SK-N-SH (cell line): Measurements from ENCODE around the gene TPSB2. TPM values are rescaled to one million over a fixed set of nuclear protein-coding genes. Genes with fewer than 3 reads are reported as not detected.

ENCODE experiments used
- CTCF ChIA-PET: fragments of 300-600, 350-600 bp; formaldehyde crosslinking; extraction: SDS; loops from one replicate; lab custom pipeline; 2021; lab: Yijun Ruan, JAX
- POLR2A ChIA-PET: fragments of 350-600 bp; sonication (Branson Sonifier 250); formaldehyde crosslinking; extraction: SDS; loops from one replicate; lab custom pipeline; 2020; ENCODE audit warnings: antibody characterized with exemption, inconsistent platforms; lab: Yijun Ruan, JAX
- DNase-seq: peaks from one replicate; pipeline ENCODE4 v3.0.0; 2012
- H2AFZ ChIP-seq: fragments of 200-600 bp; sonication (generic); 2 replicates; pipeline ENCODE4 v1.8.1; 2016; ENCODE audit warnings: antibody characterized with exemption, mild to moderate bottlenecking, low read depth
- H3F3A ChIP-seq: fragments of 200-600 bp; sonication (generic); replicated peaks from 2 replicates; pipeline ENCODE3; 2016; ENCODE audit warnings: antibody characterized with exemption, mild to moderate bottlenecking; ENCODE audit not compliant: insufficient read depth
- H3K27ac ChIP-seq, 2 experiments: fragments of 200-500 bp in 1 of 2; fragments of 200-600 bp in 1 of 2; sonication (Bioruptor generic) in 1 of 2; sonication (generic), shearing (Covaris generic) in 1 of 2; 2 replicates each; pipeline versions ENCODE4 v1.5.1 to v1.6.1; 2014 to 2016; ENCODE audit warnings: low read depth in 2 of 2, inconsistent platforms in 1 of 2, low read length in 1 of 2, mild to moderate bottlenecking in 1 of 2, mixed read lengths in 1 of 2
- H3K27me3 ChIP-seq: fragments of 200-600 bp; sonication (generic), shearing (Covaris generic); 2 replicates; pipeline ENCODE4 v1.6.1; 2016; ENCODE audit warnings: mixed run types; ENCODE audit not compliant: insufficient read depth
- H3K36me3 ChIP-seq, 2 experiments: fragments of 200-500 bp in 1 of 2; fragments of 200-600 bp in 1 of 2; sonication (Bioruptor generic) in 1 of 2; sonication (generic) in 1 of 2; replicated peaks in 1 of 2; 2 replicates each; pipeline versions ENCODE3 to v1.5.1; 2014 to 2016; ENCODE audit warnings: low read length in 1 of 2, mild to moderate bottlenecking in 1 of 2; ENCODE audit not compliant: insufficient read depth in 2 of 2, control insufficient read depth in 1 of 2
- H3K4me1 ChIP-seq, 2 experiments: fragments of 200-500 bp in 1 of 2; fragments of 200-600 bp in 1 of 2; sonication (Bioruptor generic) in 1 of 2; sonication (generic), shearing (Covaris generic) in 1 of 2; 2 replicates each; pipeline versions ENCODE4 v1.5.1 to v1.6.1; 2014 to 2016; ENCODE audit warnings: low read depth in 1 of 2, low read length in 1 of 2, mixed run types in 1 of 2; ENCODE audit not compliant: insufficient read depth in 2 of 2, control insufficient read depth in 1 of 2
- H3K4me2 ChIP-seq: fragments of 200-600 bp; sonication (generic), shearing (Covaris generic); 2 replicates; pipeline ENCODE4 v1.6.1; 2017; ENCODE audit warnings: mixed run types
- H3K4me3 ChIP-seq, 2 experiments: fragments of 200-500 bp in 1 of 2; fragments of 200-600 bp in 1 of 2; sonication (Bioruptor generic) in 1 of 2; sonication (generic), shearing (Covaris generic) in 1 of 2; 2 replicates each; pipeline versions ENCODE4 v1.5.1 to v1.8.1; 2014 to 2016; ENCODE audit warnings: low read depth in 2 of 2, inconsistent platforms in 1 of 2, low read length in 1 of 2, mild to moderate bottlenecking in 1 of 2, mixed read lengths in 1 of 2, moderate library complexity in 1 of 2
- H3K79me2 ChIP-seq: fragments of 200-600 bp; sonication (generic); 2 replicates; pipeline ENCODE4 v1.8.1; 2017; ENCODE audit warnings: mild to moderate bottlenecking; ENCODE audit not compliant: insufficient read depth
- H3K9ac ChIP-seq: fragments of 200-600 bp; sonication (generic); 2 replicates; pipeline ENCODE4 v1.6.1; 2017; ENCODE audit warnings: mixed run types
- H3K9me2 ChIP-seq: fragments of 200-600 bp; sonication (generic); 2 replicates; pipeline ENCODE4 v1.6.1; 2017; ENCODE audit warnings: mixed run types
- H3K9me3 ChIP-seq: fragments of 200-600 bp; sonication (generic); 2 replicates; pipeline ENCODE4 v1.6.1; 2017; ENCODE audit warnings: mixed run types, mild to moderate bottlenecking, moderate library complexity
- H4K20me1 ChIP-seq: fragments of 200-600 bp; sonication (generic); 2 replicates; pipeline ENCODE4 v1.6.1; 2017; ENCODE audit warnings: mild to moderate bottlenecking, mixed run types; ENCODE audit not compliant: insufficient read depth
- CHD2 ChIP-seq: fragments of 150-350 bp; IDR thresholded peaks from 2 replicates; pipeline ENCODE4 v1.6.1; 2018; ENCODE audit warnings: low read length; ENCODE audit not compliant: partially characterized antibody
- ELF1 ChIP-seq: IDR thresholded peaks from 2 replicates; pipeline ENCODE4 v1.4.0; 2012
- FOSL2 ChIP-seq: IDR thresholded peaks from 2 replicates; pipeline ENCODE4 v1.4.0; 2012; ENCODE audit warnings: low read depth, mild to moderate bottlenecking, moderate library complexity, borderline replicate concordance
- FOXJ3 ChIP-seq: sonication (generic); formaldehyde crosslinking; IDR thresholded peaks from 2 replicates; pipeline ENCODE4 v1.5.1; 2020; ENCODE audit warnings: mild to moderate bottlenecking, missing genetic modification reagents
- FOXM1 ChIP-seq: IDR thresholded peaks from 2 replicates; pipeline ENCODE4 v1.4.0; 2012; ENCODE audit warnings: low read depth, mild to moderate bottlenecking
- GABPA ChIP-seq: IDR thresholded peaks from 2 replicates; pipeline ENCODE4 v1.4.0; 2012; ENCODE audit warnings: low read depth, mild to moderate bottlenecking
- NFIC ChIP-seq: IDR thresholded peaks from 2 replicates; pipeline ENCODE4 v1.4.0; 2012; ENCODE audit warnings: borderline replicate concordance
- RAD21 ChIP-seq: IDR thresholded peaks from 2 replicates; pipeline ENCODE4 v1.6.1; 2012; ENCODE audit warnings: mild to moderate bottlenecking, low read length
- RCOR1 ChIP-seq: fragments of 150-350 bp; IDR thresholded peaks from 2 replicates; pipeline ENCODE4 v1.6.1; 2017; ENCODE audit warnings: antibody characterized with exemption, low read length
- RFX5 ChIP-seq: IDR thresholded peaks from 2 replicates; pipeline ENCODE4 v1.6.1; 2012; ENCODE audit warnings: mild to moderate bottlenecking, improper control_type of control experiment, low read length
- RXRA ChIP-seq: IDR thresholded peaks from 2 replicates; pipeline ENCODE4 v1.4.0; 2012; ENCODE audit warnings: low read depth, mild to moderate bottlenecking, borderline replicate concordance
- TAF1 ChIP-seq: IDR thresholded peaks from 2 replicates; pipeline ENCODE4 v1.6.1; 2012; ENCODE audit warnings: low read depth, mild to moderate bottlenecking, low read length, moderate library complexity, borderline replicate concordance
- TCF12 ChIP-seq: IDR thresholded peaks from 2 replicates; pipeline ENCODE4 v1.4.0; 2012
- USF1 ChIP-seq: IDR thresholded peaks from 2 replicates; pipeline ENCODE4 v1.4.0; 2012; ENCODE audit warnings: low read depth, borderline replicate concordance
- YY1 ChIP-seq: IDR thresholded peaks from 2 replicates; pipeline ENCODE4 v1.4.0; 2012; ENCODE audit warnings: low read depth, mild to moderate bottlenecking
- WGBS: methylation state at CpG from one replicate; pipeline ENCODE4 v1.1.6; 2017; ENCODE audit warnings: low lambda C conversion rate; 5-methylcytosine and 5-hydroxymethylcytosine counted together
- polyA plus RNA-seq, 3 experiments: library from polyadenylated mRNA; depleted of rRNA; stranded (reverse); fragments of >200 nt; gene quantifications; 2 replicates each; pipeline ENCODE4 v1.2.3, GENCODE V29; 2012
- TF ChIP-seq, protein P1 (sequence below): fragments of 150-350 bp; IDR thresholded peaks from 2 replicates; pipeline ENCODE4 v1.6.1; 2017; ENCODE audit warnings: antibody characterized with exemption, low read length, low read depth, borderline replicate concordance
- TF ChIP-seq, protein P2 (sequence below): IDR thresholded peaks from 2 replicates; pipeline ENCODE4 v1.4.0; 2012; ENCODE audit warnings: low read depth
- TF ChIP-seq, protein P3 (sequence below): fragments of 150-350 bp; IDR thresholded peaks from 2 replicates; pipeline ENCODE4 v1.6.1; 2016; ENCODE audit warnings: mild to moderate bottlenecking, low read depth, low read length
- TF ChIP-seq, protein P4 (sequence below): fragments of 200-600 bp; sonication (generic); IDR thresholded peaks from 2 replicates; pipeline ENCODE4 v1.6.1; 2017; ENCODE audit warnings: antibody characterized with exemption, mild to moderate bottlenecking, moderate library complexity

The TPSB2 gene
- polyA plus RNA-seq, 1 of the 3 experiments (the other 2 are of a cell fraction) = not detected

- TF ChIP-seq, protein P1, sequence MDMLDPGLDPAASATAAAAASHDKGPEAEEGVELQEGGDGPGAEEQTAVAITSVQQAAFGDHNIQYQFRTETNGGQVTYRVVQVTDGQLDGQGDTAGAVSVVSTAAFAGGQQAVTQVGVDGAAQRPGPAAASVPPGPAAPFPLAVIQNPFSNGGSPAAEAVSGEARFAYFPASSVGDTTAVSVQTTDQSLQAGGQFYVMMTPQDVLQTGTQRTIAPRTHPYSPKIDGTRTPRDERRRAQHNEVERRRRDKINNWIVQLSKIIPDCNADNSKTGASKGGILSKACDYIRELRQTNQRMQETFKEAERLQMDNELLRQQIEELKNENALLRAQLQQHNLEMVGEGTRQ = no peak
- TF ChIP-seq RCOR1 (no peak), ELF1 (no peak), USF1 (no peak)
- TF ChIP-seq, protein P2, sequence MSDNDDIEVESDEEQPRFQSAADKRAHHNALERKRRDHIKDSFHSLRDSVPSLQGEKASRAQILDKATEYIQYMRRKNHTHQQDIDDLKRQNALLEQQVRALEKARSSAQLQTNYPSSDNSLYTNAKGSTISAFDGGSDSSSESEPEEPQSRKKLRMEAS = no peak
Measured at GRCh38 chr16:1204933-1205332, 25.1 kb downstream of the TPSB2 start (continued).

DNA sequence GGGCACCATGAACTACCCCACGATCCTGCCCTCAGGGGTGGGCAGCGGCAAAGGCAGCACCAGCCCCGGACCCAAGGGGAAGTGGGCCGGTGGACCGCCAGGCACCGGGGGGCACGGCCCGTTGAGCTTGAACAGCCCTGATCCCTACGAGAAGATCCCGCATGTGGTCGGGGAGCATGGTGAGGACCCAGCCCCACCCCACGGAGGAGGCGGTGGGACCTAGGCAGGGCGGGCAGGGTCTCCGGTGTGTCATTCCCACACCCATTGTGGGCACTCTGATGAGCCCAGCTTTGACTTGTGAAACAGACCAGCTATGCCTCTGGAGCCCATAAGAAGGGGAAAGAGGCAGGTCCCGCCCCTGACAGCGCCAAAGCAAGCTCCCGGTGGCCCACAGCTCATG lies 27.7 kb downstream of the TPSB2 start:
- no peak overlapping the region for H2AFZ ChIP-seq
- H3K4me1 ChIP-seq = no peaks in the 10 kb centered on the region
- H3K9me3 ChIP-seq = no peaks in the 10 kb centered on the region
- WGBS = 41% methylated on average over 16 of the region's 18 CpGs
- H3K9ac ChIP-seq = no peak overlapping the region
- H3K36me3 ChIP-seq = no peaks in the 10 kb centered on the region
- DNase-seq = no peak
- H3K27ac ChIP-seq = no peak overlapping the region
- CTCF ChIA-PET = interaction anchor here (1.6 kb wide), 1 partner anchor 8 kb away, joined by 4 read pairs; no protein-coding TSS in a partner anchor
- POLR2A ChIA-PET = no interaction called here
- no peak overlapping the region for H3K4me2 ChIP-seq
- no peaks in the 10 kb centered on the region for H4K20me1 ChIP-seq
- H3K9me2 ChIP-seq = no peaks in the 10 kb centered on the region
- no peaks in the 10 kb centered on the region for H3F3A ChIP-seq
- TF ChIP-seq, protein P2 = no peak
- TF ChIP-seq ELF1 (no peak), TAF1 (no peak), CHD2 (no peak), FOSL2 (no peak), TCF12 (no peak)
- peaks cover 63% of the 10 kb centered on the region for H3K27me3 ChIP-seq
- no peak overlapping the region for H3K4me3 ChIP-seq
- no peaks in the 10 kb centered on the region for H3K79me2 ChIP-seq

DNA sequence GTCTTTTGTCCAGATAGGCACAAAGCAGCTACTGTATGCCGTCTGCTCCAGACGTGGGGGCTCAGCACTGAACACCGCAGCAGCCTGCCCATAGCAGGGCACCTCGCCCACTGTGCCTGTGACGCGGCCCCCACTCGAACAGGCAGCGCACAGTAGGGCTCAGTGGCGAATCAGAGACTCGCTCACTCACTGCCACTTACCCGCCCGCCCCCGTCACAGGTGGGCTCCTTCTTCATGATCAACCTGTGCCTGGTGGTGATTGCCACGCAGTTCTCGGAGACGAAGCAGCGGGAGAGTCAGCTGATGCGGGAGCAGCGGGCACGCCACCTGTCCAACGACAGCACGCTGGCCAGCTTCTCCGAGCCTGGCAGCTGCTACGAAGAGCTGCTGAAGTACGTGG lies 28.5 kb downstream of the TPSB2 start:
- ChIA-PET CTCF (no interaction called here), POLR2A (no interaction called here)
- Histone ChIP-seq H2AFZ (no peak overlapping the region), H3K4me1 (no peaks in the 10 kb centered on the region), H3K9me3 (no peaks in the 10 kb centered on the region), H3F3A (no peaks in the 10 kb centered on the region), H3K27ac (no peak overlapping the region), H3K36me3 (no peaks in the 10 kb centered on the region), H4K20me1 (no peaks in the 10 kb centered on the region), H3K9ac (no peak overlapping the region), H3K9me2 (no peaks in the 10 kb centered on the region), H3K27me3 (peaks cover 64% of the 10 kb centered on the region), H3K4me2 (no peak overlapping the region), H3K79me2 (no peaks in the 10 kb centered on the region), H3K4me3 (no peak overlapping the region)
- 73% methylated on average over 10 of the region's 25 CpGs for WGBS
- no peak for DNase-seq
- no peak for TF ChIP-seq FOXJ3 (CRISPR knock-in tag)
- no peak for TF ChIP-seq RAD21
- no peak for TF ChIP-seq RFX5
- TF ChIP-seq, protein P3, sequence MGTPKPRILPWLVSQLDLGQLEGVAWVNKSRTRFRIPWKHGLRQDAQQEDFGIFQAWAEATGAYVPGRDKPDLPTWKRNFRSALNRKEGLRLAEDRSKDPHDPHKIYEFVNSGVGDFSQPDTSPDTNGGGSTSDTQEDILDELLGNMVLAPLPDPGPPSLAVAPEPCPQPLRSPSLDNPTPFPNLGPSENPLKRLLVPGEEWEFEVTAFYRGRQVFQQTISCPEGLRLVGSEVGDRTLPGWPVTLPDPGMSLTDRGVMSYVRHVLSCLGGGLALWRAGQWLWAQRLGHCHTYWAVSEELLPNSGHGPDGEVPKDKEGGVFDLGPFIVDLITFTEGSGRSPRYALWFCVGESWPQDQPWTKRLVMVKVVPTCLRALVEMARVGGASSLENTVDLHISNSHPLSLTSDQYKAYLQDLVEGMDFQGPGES = no peak
- TF ChIP-seq TAF1 = no peak
- TF ChIP-seq NFIC = no peak
- TF ChIP-seq RXRA = no peak
- no peak for TF ChIP-seq GABPA
- no peak for TF ChIP-seq TCF12
- TF ChIP-seq, protein P4, sequence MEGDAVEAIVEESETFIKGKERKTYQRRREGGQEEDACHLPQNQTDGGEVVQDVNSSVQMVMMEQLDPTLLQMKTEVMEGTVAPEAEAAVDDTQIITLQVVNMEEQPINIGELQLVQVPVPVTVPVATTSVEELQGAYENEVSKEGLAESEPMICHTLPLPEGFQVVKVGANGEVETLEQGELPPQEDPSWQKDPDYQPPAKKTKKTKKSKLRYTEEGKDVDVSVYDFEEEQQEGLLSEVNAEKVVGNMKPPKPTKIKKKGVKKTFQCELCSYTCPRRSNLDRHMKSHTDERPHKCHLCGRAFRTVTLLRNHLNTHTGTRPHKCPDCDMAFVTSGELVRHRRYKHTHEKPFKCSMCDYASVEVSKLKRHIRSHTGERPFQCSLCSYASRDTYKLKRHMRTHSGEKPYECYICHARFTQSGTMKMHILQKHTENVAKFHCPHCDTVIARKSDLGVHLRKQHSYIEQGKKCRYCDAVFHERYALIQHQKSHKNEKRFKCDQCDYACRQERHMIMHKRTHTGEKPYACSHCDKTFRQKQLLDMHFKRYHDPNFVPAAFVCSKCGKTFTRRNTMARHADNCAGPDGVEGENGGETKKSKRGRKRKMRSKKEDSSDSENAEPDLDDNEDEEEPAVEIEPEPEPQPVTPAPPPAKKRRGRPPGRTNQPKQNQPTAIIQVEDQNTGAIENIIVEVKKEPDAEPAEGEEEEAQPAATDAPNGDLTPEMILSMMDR = no peak
- TF ChIP-seq YY1 = no peak
- TF ChIP-seq FOXM1 = no peak
